GM10266 (cell line): ENCODE results near the gene FAM163B.

ENCODE experiments used
- DNase-seq: peaks from one replicate; pipeline ENCODE4 v3.0.0; 2012; ENCODE audit errors: extremely low spot score
- CTCF ChIP-seq: IDR thresholded peaks from 2 replicates; pipeline ENCODE4 v1.5.1; 2012; ENCODE audit warnings: mild to moderate bottlenecking, low read depth; ENCODE audit not compliant: control insufficient read depth, insufficient read depth; ENCODE audit errors: missing control alignments

The FAM163B gene

GRCh38 chr9:133609311-133610098 is at the start of gene FAM163B:
Gene FAM163B (minus strand): TSS chr9:133609389. CDS start chr9:133580223, 29,166 bp downstream.
- no peak for TF ChIP-seq CTCF
- no peak for DNase-seq

GRCh38 chr9:133657120-133657661 is 48.0 kb upstream of the FAM163B start:
- TF ChIP-seq CTCF: no peak
- DNase-seq: no peak

DNA sequence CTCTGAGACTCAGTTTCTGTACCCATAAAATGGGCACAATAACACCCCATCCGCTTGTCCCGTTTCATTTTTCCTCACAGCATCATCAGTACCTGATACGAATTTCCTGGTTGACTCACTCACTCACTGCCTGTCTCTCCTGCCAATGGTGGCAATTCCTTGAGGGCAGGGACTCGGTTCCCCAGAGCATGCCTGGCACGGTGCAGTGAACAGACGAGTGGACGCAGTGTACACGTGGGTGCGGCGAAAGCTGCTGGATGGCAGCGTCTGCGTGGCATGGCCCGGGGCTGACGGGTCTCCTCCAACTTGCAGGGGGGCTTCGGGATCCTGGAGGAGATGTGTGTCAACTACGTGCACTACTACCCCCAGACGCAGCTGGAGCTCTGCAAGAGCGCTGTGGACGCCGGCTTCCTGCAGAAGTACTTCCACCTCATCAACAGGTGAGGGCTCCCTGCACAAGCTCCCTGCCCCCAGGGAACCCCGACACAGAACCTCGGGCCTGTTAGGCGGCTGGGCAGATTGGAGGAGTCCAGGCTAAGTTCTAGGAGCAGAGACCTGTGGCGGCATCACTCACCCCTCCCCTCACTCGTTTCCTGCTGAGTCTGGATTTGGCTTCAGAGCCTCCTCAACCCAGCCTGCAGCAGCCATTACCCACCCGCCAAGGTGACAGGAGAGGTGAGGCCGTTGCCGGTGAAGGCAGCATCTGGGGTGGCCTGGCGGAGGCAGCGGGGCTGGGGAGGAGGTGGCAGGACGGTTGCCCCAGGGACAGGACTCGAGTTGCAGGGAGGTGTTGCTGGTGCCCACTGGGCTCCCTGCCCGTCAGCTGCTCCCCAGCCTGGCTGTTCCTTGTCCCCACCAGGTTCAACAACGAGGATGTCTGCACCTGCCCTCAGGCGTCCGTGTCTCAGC is 47.3 kb upstream of the FAM163B start:
- DNase-seq: no peak
- TF ChIP-seq CTCF: no peak

GRCh38 chr9:133655701-133656100 is 46.5 kb upstream of the FAM163B start:
- no peak for DNase-seq
- TF ChIP-seq CTCF: no peak

GRCh38 chr9:133654736-133655657 is 45.8 kb upstream of the FAM163B start:
- no peak for TF ChIP-seq CTCF
- no peak for DNase-seq

DNA sequence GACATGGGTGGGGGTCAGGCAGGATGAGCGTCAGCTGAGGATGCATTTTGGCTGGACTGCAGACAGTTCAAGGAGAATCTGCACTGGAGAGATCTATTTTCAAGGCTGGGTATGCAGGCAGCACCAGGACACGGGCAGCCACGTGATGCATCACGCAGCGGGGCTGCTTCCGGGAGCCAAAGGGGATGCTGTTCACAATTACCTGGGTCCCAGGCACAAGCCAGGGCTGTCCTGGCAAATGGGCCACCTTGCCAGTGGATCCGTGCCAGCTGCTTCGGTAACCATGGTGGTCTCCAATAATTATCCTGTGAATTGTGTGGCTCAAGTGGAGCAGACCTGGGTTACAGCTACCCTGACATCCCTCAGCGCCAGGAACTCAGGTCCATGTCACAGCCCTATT is 44.4 kb upstream of the FAM163B start:
- TF ChIP-seq CTCF: no peak
- no peak for DNase-seq
